Endothelial cell of umbilical vein (primary cell): ENCODE results near the gene TSNAX. TPM values are rescaled to one million over a fixed set of nuclear protein-coding genes. Genes with fewer than 3 reads are reported as not detected.

ENCODE experiments used
- BruUV-seq: library from RNA; stranded (reverse); fragments of 400-500 nt; replicated peaks from 2 replicates; lab custom pipeline; 2021; lab: Mats Ljungman, UMichigan
- CTCF ChIA-PET: fragments of 300-600, 350-600 bp; sonication (Branson Sonifier 250); formaldehyde crosslinking; loops from one replicate; lab custom pipeline; 2021; ENCODE audit warnings: antibody characterized with exemption, inconsistent platforms; lab: Charles Lee
- POLR2A ChIA-PET: fragments of 300-600, 350-600 bp; sonication (Branson Sonifier 250); formaldehyde crosslinking; loops from one replicate; lab custom pipeline; 2021; ENCODE audit warnings: antibody characterized with exemption, inconsistent platforms; lab: Charles Lee
- DNase-seq: peaks from one replicate; pipeline ENCODE4 v3.0.0-alpha.2; 2011; ENCODE audit warnings: low read depth, low spot score
- FAIRE-seq: peaks from 2 replicates; lab custom pipeline; 2011; peaks lifted over from hg19 to GRCh38; lab: Jason Lieb, UNC
- H2AFZ ChIP-seq: 2 replicates; pipeline ENCODE4 v1.6.0; 2012; ENCODE audit warnings: low read depth, low read length, control low read depth, inconsistent platforms
- H3K27ac ChIP-seq: 2 replicates; pipeline ENCODE4 v1.5.1; 2011; ENCODE audit warnings: low read depth, mild to moderate bottlenecking, control low read depth, low read length, moderate library complexity; ENCODE audit not compliant: insufficient read depth
- H3K27me3 ChIP-seq, 2 experiments: 2 replicates each; pipeline versions ENCODE4 v1.6.0 to v1.6.1; 2011; ENCODE audit warnings: low read length in 2 of 2, mixed read lengths in 1 of 2; ENCODE audit not compliant: control insufficient read depth in 2 of 2, insufficient read depth in 2 of 2
- H3K36me3 ChIP-seq, 2 experiments: 2 replicates in 1 of 2; 3 replicates in 1 of 2; pipeline ENCODE4 v1.5.1; 2011; ENCODE audit warnings: low read length in 2 of 2, mild to moderate bottlenecking in 1 of 2, moderate library complexity in 1 of 2; ENCODE audit not compliant: control insufficient read depth in 2 of 2, insufficient read depth in 2 of 2; ENCODE audit errors: extremely low read depth in 1 of 2
- H3K4me1 ChIP-seq: 3 replicates; pipeline ENCODE4 v1.5.1; 2011; ENCODE audit warnings: mild to moderate bottlenecking, low read length; ENCODE audit not compliant: control insufficient read depth, insufficient read depth; ENCODE audit errors: extremely low read depth
- H3K4me2 ChIP-seq: 2 replicates; pipeline ENCODE4 v1.6.1; 2011; ENCODE audit warnings: low read length, control low read depth, mixed read lengths; ENCODE audit not compliant: insufficient read depth
- H3K4me3 ChIP-seq, 3 experiments: fragments of 200-600 bp in 1 of 3; sonication (generic), shearing (Covaris generic) in 1 of 3; replicated peaks in 1 of 3; 2 replicates each; pipeline ENCODE4 v1.5.1; 2011 to 2016; ENCODE audit warnings: control low read depth in 3 of 3, low read length in 3 of 3, mild to moderate bottlenecking in 2 of 3, inconsistent platforms in 1 of 3, low read depth in 1 of 3, moderate library complexity in 1 of 3; ENCODE audit not compliant: insufficient read depth in 1 of 3
- H3K79me2 ChIP-seq: 2 replicates; pipeline ENCODE4 v1.6.0; 2012; ENCODE audit warnings: low read length, inconsistent platforms; ENCODE audit not compliant: control insufficient read depth, insufficient read depth
- H3K9ac ChIP-seq: replicated peaks from 2 replicates; pipeline ENCODE3; 2011; ENCODE audit warnings: low read length, control low read depth; ENCODE audit not compliant: insufficient read depth; ENCODE audit errors: extremely low read depth
- H3K9me1 ChIP-seq: replicated peaks from 3 replicates; pipeline ENCODE4 v1.6.0; 2011; ENCODE audit warnings: mild to moderate bottlenecking, low read length; ENCODE audit not compliant: control insufficient read depth, insufficient read depth; ENCODE audit errors: extremely low read depth
- H3K9me3 ChIP-seq: replicated peaks from 2 replicates; pipeline ENCODE4 v1.5.1; 2012; ENCODE audit warnings: low read length, inconsistent platforms; ENCODE audit not compliant: control insufficient read depth, insufficient read depth
- H4K20me1 ChIP-seq: replicated peaks from 2 replicates; pipeline ENCODE3; 2011; ENCODE audit warnings: mild to moderate bottlenecking, low read length; ENCODE audit not compliant: control insufficient read depth, insufficient read depth; ENCODE audit errors: extremely low read depth
- EZH2 ChIP-seq: IDR thresholded peaks from 2 replicates; pipeline ENCODE4 v1.6.1; 2012; ENCODE audit warnings: borderline replicate concordance, low read depth, mild to moderate bottlenecking, moderate library complexity, low read length, inconsistent platforms; ENCODE audit not compliant: severe bottlenecking
- FOS ChIP-seq: IDR thresholded peaks from 2 replicates; pipeline ENCODE4 v1.6.1; 2011; ENCODE audit warnings: mild to moderate bottlenecking, low read length, moderate library complexity, borderline replicate concordance; ENCODE audit not compliant: insufficient read depth
- GATA2 ChIP-seq: IDR thresholded peaks from 2 replicates; pipeline ENCODE4 v1.7.0; 2011; ENCODE audit warnings: low read depth, mild to moderate bottlenecking, moderate library complexity, mixed read lengths, low read length; ENCODE audit not compliant: insufficient read length, insufficient read depth
- JUN ChIP-seq: IDR thresholded peaks from 2 replicates; pipeline ENCODE4 v1.6.1; 2011; ENCODE audit warnings: borderline replicate concordance, low read depth; ENCODE audit not compliant: insufficient read length, insufficient read depth
- MYC ChIP-seq: IDR thresholded peaks from one replicate; pipeline ENCODE4 v1.6.1; 2011; ENCODE audit warnings: mild to moderate bottlenecking, low read depth, low read length
- POLR2A ChIP-seq: IDR thresholded peaks from 2 replicates; pipeline ENCODE4 v1.6.1; 2012; ENCODE audit warnings: low read depth, mild to moderate bottlenecking, control low read depth, low read length
- POLR2AphosphoS5 ChIP-seq: IDR thresholded peaks from 2 replicates; pipeline ENCODE4 v1.6.1; 2012; ENCODE audit warnings: low read depth, mild to moderate bottlenecking, control low read depth, low read length, moderate library complexity; ENCODE audit not compliant: insufficient read depth
- dilution Hi-C: fragments of 300-500 bp; cut with MboI; formaldehyde crosslinking; loops from one replicate; pipeline ENCODE4 v1.15.0; 2019; ENCODE audit warnings: low sequenced_read_pairs; ENCODE audit not compliant: extremely low pct_ligation_motif_present
- intact Hi-C: fragments of 100-400 bp; cut with micrococcal nuclease; formaldehyde crosslinking; loops from one replicate; pipeline ENCODE4 v1.10.0; 2022
- polyA plus RNA-seq, 4 experiments: library from polyadenylated mRNA; depleted of rRNA in 3 of 4; stranded (reverse) in 3 of 4; unstranded in 1 of 4; fragments of >200 nt; gene quantifications; 2 replicates each; pipeline versions ENCODE4 v1.2.1 to v1.2.3, GENCODE V29; 2011 to 2012; ENCODE audit warnings: missing spikeins in 1 of 4
- total RNA-seq: library from RNA; stranded (reverse); gene quantifications from 2 replicates; pipeline ENCODE4 v1.2.3, GENCODE V29; 2021
- TF ChIP-seq, protein P1 (sequence below): IDR thresholded peaks from 2 replicates; pipeline ENCODE4 v1.6.1; 2011; ENCODE audit not compliant: insufficient read depth, insufficient read length
- TF ChIP-seq, protein P2 (sequence below), 2 donors: IDR thresholded peaks; 1 replicate in 1 of 2; 2 replicates in 1 of 2; pipeline ENCODE4 v1.5.1; 2011; ENCODE audit warnings: low read length in 2 of 2, mild to moderate bottlenecking in 2 of 2, moderate library complexity in 2 of 2, control low read depth in 1 of 2, inconsistent platforms in 1 of 2, low read depth in 1 of 2; ENCODE audit not compliant: insufficient read depth in 1 of 2; ENCODE audit errors: extremely low read depth in 1 of 2

TSNAX gene
- total and polyA plus RNA-seq, 2 donors (not counting 3 experiments of a cell fraction or from before 2014, with no cell fraction given), result 6.3 to 26.3 TPM

DNA sequence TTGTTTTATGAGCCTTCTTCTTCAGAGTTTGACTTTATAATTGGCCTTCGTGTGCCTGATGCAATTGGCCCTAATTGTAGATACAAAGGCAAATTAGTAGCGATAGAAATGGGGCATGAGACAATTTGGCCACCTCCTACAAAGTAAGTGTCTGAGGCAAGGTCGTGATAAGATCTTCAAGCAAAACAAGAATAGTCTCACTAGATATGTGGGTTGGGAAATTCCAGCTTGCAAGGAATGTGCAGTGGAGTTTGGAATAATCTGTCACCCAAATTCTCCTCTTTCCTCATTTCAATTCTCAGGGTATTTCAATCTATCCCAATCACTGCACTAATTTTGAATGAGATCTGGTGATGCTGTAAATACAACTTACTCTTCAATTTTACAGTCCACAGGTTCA lies 11.4 kb upstream of the TSNAX start:
- Histone ChIP-seq H3K27ac (no peak overlapping the region), H3K27me3 (no peaks in the 10 kb centered on the region), H4K20me1 (no peaks in the 10 kb centered on the region), H3K36me3 (no peaks in the 10 kb centered on the region), H3K9ac (no peak overlapping the region), H3K9me3 (no peaks in the 10 kb centered on the region), H3K79me2 (no peaks in the 10 kb centered on the region), H3K4me1 (no peaks in the 10 kb centered on the region), H3K9me1 (no peaks in the 10 kb centered on the region), H2AFZ (no peak overlapping the region), H3K4me2 (no peak overlapping the region), H3K4me3 (no peak overlapping the region)
- BruUV-seq, result no TSS peak
- DNase-seq, result no peak
- FAIRE-seq, result no peak
- TF ChIP-seq POLR2AphosphoS5, result no peak
- TF ChIP-seq EZH2, result no peak
- TF ChIP-seq POLR2A, result no peak
- no peak for TF ChIP-seq GATA2
- TF ChIP-seq, protein P1, sequence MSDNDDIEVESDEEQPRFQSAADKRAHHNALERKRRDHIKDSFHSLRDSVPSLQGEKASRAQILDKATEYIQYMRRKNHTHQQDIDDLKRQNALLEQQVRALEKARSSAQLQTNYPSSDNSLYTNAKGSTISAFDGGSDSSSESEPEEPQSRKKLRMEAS, result no peak
- TF ChIP-seq, protein P2, sequence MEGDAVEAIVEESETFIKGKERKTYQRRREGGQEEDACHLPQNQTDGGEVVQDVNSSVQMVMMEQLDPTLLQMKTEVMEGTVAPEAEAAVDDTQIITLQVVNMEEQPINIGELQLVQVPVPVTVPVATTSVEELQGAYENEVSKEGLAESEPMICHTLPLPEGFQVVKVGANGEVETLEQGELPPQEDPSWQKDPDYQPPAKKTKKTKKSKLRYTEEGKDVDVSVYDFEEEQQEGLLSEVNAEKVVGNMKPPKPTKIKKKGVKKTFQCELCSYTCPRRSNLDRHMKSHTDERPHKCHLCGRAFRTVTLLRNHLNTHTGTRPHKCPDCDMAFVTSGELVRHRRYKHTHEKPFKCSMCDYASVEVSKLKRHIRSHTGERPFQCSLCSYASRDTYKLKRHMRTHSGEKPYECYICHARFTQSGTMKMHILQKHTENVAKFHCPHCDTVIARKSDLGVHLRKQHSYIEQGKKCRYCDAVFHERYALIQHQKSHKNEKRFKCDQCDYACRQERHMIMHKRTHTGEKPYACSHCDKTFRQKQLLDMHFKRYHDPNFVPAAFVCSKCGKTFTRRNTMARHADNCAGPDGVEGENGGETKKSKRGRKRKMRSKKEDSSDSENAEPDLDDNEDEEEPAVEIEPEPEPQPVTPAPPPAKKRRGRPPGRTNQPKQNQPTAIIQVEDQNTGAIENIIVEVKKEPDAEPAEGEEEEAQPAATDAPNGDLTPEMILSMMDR (IDR thresholded peaks at IDR 0.05; ENCODE audit: extremely low read depth in 1 of 2, insufficient read depth in 1 of 2, low read depth in 1 of 2, low read length in 2 of 2), result no peak
- no peak for TF ChIP-seq JUN
- TF ChIP-seq MYC, result no peak
- no peak for TF ChIP-seq FOS
- ChIA-PET CTCF (no interaction called here), POLR2A (no interaction called here)
- dilution Hi-C loops, result no loop called here
- intact Hi-C loops, result no loop called here
